Neuronal stem cell (in vitro differentiated cells): ENCODE data around the gene IGSF11.

Experiments used
- DNase-seq: peaks from one replicate; pipeline ENCODE4 v3.0.0-alpha.2; 2013; ENCODE audit warnings: low spot score
- H2AFZ ChIP-seq: one replicate; pipeline ENCODE4 v1.6.1; 2013; ENCODE audit warnings: mild to moderate bottlenecking, low read length, inconsistent platforms
- H2AK5ac ChIP-seq: 2 replicates; pipeline ENCODE4 v1.6.1; 2013; ENCODE audit warnings: low read depth, mild to moderate bottlenecking, inconsistent platforms, low read length, moderate library complexity, mixed read lengths
- H2BK120ac ChIP-seq: 2 replicates; pipeline ENCODE4 v1.6.1; 2013; ENCODE audit warnings: low read depth, mild to moderate bottlenecking, inconsistent platforms, low read length, moderate library complexity, mixed read lengths
- H2BK12ac ChIP-seq: one replicate; pipeline ENCODE4 v1.6.1; 2013; ENCODE audit warnings: low read length, inconsistent platforms
- H2BK15ac ChIP-seq: 2 replicates; pipeline ENCODE4 v1.6.1; 2013; ENCODE audit warnings: mild to moderate bottlenecking, low read length, inconsistent platforms, mixed read lengths
- H2BK5ac ChIP-seq: one replicate; pipeline ENCODE4 v1.6.1; 2013; ENCODE audit warnings: inconsistent platforms, mild to moderate bottlenecking, low read length, moderate library complexity
- H3K14ac ChIP-seq: one replicate; pipeline ENCODE4 v1.6.1; 2013; ENCODE audit warnings: low read length, inconsistent platforms
- H3K18ac ChIP-seq: 2 replicates; pipeline ENCODE4 v1.6.1; 2013; ENCODE audit warnings: low read length, inconsistent platforms
- H3K23ac ChIP-seq: 2 replicates; pipeline ENCODE4 v1.6.1; 2013; ENCODE audit warnings: low read depth, mild to moderate bottlenecking, mixed read lengths, low read length, inconsistent platforms; ENCODE audit not compliant: poor library complexity
- H3K27ac ChIP-seq: replicated peaks from 3 replicates; pipeline ENCODE4 v1.5.1; 2013; ENCODE audit warnings: low read length, inconsistent platforms
- H3K27me3 ChIP-seq, 3 experiments: 2 replicates each; pipeline ENCODE4 v1.6.1; 2013; ENCODE audit warnings: low read length in 3 of 3, mild to moderate bottlenecking in 2 of 3, inconsistent platforms in 1 of 3, low read depth in 1 of 3, mixed read lengths in 1 of 3, moderate library complexity in 1 of 3; ENCODE audit not compliant: control insufficient read depth in 3 of 3, insufficient read depth in 3 of 3
- H3K36me3 ChIP-seq, 2 donors: replicated peaks in 1 of 2; 2 replicates each; pipeline ENCODE4 v1.6.1; 2013; ENCODE audit warnings: low read length in 2 of 2; ENCODE audit not compliant: control insufficient read depth in 2 of 2, insufficient read depth in 2 of 2
- H3K4ac ChIP-seq: 2 replicates; pipeline ENCODE4 v1.6.1; 2013; ENCODE audit warnings: inconsistent platforms, mild to moderate bottlenecking, low read length, moderate library complexity
- H3K4me1 ChIP-seq, 2 donors: 1 replicate in 1 of 2; 2 replicates in 1 of 2; pipeline ENCODE4 v1.6.1; 2013; ENCODE audit warnings: low read length in 2 of 2, low read depth in 1 of 2; ENCODE audit not compliant: control insufficient read depth in 2 of 2, insufficient read depth in 1 of 2
- H3K4me2 ChIP-seq: one replicate; pipeline ENCODE4 v1.6.1; 2013; ENCODE audit warnings: mild to moderate bottlenecking, low read length, inconsistent platforms; ENCODE audit not compliant: insufficient read depth, poor library complexity, severe bottlenecking
- H3K4me3 ChIP-seq, 2 donors: 2 replicates each; pipeline ENCODE4 v1.5.1; 2013; ENCODE audit warnings: low read length in 2 of 2, mild to moderate bottlenecking in 2 of 2, inconsistent platforms in 1 of 2, moderate library complexity in 1 of 2
- H3K79me1 ChIP-seq: one replicate; pipeline ENCODE4 v1.6.1; 2013; ENCODE audit warnings: low read depth, mild to moderate bottlenecking, inconsistent platforms, low read length, moderate library complexity
- H3K9ac ChIP-seq: one replicate; pipeline ENCODE4 v1.6.1; 2013; ENCODE audit warnings: mild to moderate bottlenecking, low read depth, low read length, inconsistent platforms; ENCODE audit not compliant: poor library complexity
- H3K9me3 ChIP-seq, 2 donors: replicated peaks in 1 of 2; 2 replicates each; pipeline versions ENCODE3 to v1.6.1; 2013; ENCODE audit warnings: low read length in 2 of 2, mild to moderate bottlenecking in 2 of 2, inconsistent platforms in 1 of 2, low read depth in 1 of 2, mixed read lengths in 1 of 2, moderate library complexity in 1 of 2; ENCODE audit not compliant: control insufficient read depth in 2 of 2, insufficient read depth in 1 of 2
- H4K8ac ChIP-seq: one replicate; pipeline ENCODE4 v1.6.1; 2013; ENCODE audit warnings: low read depth, mild to moderate bottlenecking, inconsistent platforms, low read length, moderate library complexity
- H4K91ac ChIP-seq: one replicate; pipeline ENCODE4 v1.6.1; 2013; ENCODE audit warnings: low read length, low read depth, mild to moderate bottlenecking, inconsistent platforms; ENCODE audit not compliant: poor library complexity
- WGBS, 2 donors: extraction: QIAGEN DNeasy Blood & Tissue Kit; methylation state at CpG; one replicate each; pipeline ENCODE4 v1.1.7; 2013; ENCODE audit warnings: missing lambda C conversion rate in 2 of 2, mixed read lengths in 1 of 2; ENCODE audit not compliant: insufficient read length in 2 of 2, insufficient replicate concordance in 1 of 2; ENCODE audit errors: extremely low coverage in 2 of 2; 5-methylcytosine and 5-hydroxymethylcytosine counted together

Gene IGSF11

DNA sequence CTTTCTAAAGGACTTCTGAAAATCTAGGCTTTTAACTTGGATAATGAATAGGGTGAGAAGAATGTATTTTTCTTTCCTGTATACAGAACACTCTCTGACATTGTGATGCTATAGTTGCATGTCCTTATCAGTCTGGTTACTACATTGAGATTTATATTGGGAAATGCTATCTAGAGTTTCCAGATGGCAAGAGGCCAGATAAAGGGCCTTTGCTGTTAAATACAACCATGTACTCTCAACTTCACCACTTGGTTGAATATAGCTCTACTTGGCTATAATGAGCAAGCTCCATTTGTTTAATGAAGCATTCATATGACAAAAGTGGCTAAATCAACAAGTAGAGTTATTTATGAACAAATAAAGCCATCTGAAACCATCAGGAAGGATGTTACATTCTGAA is 91.0 kb downstream of the IGSF11 start:
- no peaks in the 10 kb centered on the region for H3K27me3 ChIP-seq
- no peaks in the 10 kb centered on the region for H3K36me3 ChIP-seq
- no peaks in the 10 kb centered on the region for H3K9me3 ChIP-seq
- H4K91ac ChIP-seq, result no peak overlapping the region
- H3K27ac ChIP-seq, result no peak overlapping the region
- H3K18ac ChIP-seq, result no peak overlapping the region
- no peak overlapping the region for H3K4ac ChIP-seq
- no peak overlapping the region for H2BK12ac ChIP-seq
- peaks cover 0 to 3% of the 10 kb centered on the region in 2 donors for H3K4me1 ChIP-seq
- no peak overlapping the region for H2BK15ac ChIP-seq
- H2AFZ ChIP-seq, result no peak overlapping the region
- H4K8ac ChIP-seq, result no peak overlapping the region
- H2BK5ac ChIP-seq, result no peak overlapping the region
- no peak for DNase-seq
- H3K79me1 ChIP-seq, result no peaks in the 10 kb centered on the region
- H3K4me2 ChIP-seq, result no peak overlapping the region
- H2BK120ac ChIP-seq, result no peak overlapping the region
- H3K14ac ChIP-seq, result no peak overlapping the region
- no peak overlapping the region for H2AK5ac ChIP-seq
- H3K9ac ChIP-seq, result no peak overlapping the region
- no peak overlapping the region for H3K23ac ChIP-seq
- no peak overlapping the region for H3K4me3 ChIP-seq

DNA sequence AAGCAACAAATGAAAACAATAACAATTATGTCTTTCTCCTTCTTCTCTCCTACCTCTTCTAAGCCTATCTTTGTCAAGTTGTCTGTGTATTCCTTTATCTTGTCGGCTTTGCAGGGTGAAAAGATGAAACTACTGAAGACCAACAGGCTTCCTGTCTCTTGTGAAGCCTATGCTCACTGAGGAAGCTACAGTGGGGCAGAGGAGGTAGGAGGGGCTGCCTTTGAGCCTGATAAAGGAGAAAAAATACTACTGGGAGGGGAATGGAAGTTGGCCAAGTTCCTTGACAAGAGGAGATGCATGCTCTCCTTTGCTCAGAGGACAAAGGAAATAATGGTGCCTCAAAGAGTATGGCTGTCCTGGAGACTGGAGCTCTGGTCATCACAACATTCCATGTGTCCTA is 92.0 kb downstream of the IGSF11 start:
- no peak overlapping the region for H3K4me2 ChIP-seq
- H4K8ac ChIP-seq, result no peak overlapping the region
- no peaks in the 10 kb centered on the region for H3K27me3 ChIP-seq
- WGBS, 2 donors, result no CpG with 5 or more reads among the region's 1 CpG
- H2AFZ ChIP-seq, result peak overlapping the region; percentile 24
- H3K23ac ChIP-seq, result no peak overlapping the region
- H3K4me3 ChIP-seq, result no peak overlapping the region
- H3K79me1 ChIP-seq, result no peaks in the 10 kb centered on the region
- no peak overlapping the region for H2BK120ac ChIP-seq
- peaks cover 0 to 3% of the 10 kb centered on the region in 2 donors for H3K4me1 ChIP-seq
- peak overlapping the region; percentile 33 for H3K27ac ChIP-seq
- H2AK5ac ChIP-seq, result no peak overlapping the region
- H3K9me3 ChIP-seq, result no peaks in the 10 kb centered on the region
- no peak overlapping the region for H3K18ac ChIP-seq
- H2BK5ac ChIP-seq, result no peak overlapping the region
- no peak overlapping the region for H3K9ac ChIP-seq
- no peak overlapping the region for H4K91ac ChIP-seq
- H2BK12ac ChIP-seq, result no peak overlapping the region
- H3K14ac ChIP-seq, result no peak overlapping the region
- no peak overlapping the region for H2BK15ac ChIP-seq
- H3K4ac ChIP-seq, result no peak overlapping the region
- no peak for DNase-seq
- H3K36me3 ChIP-seq, result no peaks in the 10 kb centered on the region

GRCh38 chr3:118942195-118942594 is 92.5 kb downstream of the IGSF11 start:
- H2BK12ac ChIP-seq, result no peak overlapping the region
- no peak overlapping the region for H2BK5ac ChIP-seq
- H4K91ac ChIP-seq, result no peak overlapping the region
- no peak overlapping the region for H2BK120ac ChIP-seq
- no peak for DNase-seq
- no peak overlapping the region for H3K4me2 ChIP-seq
- H2BK15ac ChIP-seq, result no peak overlapping the region
- H3K4ac ChIP-seq, result no peak overlapping the region
- no peak overlapping the region for H4K8ac ChIP-seq
- peaks cover 0 to 3% of the 10 kb centered on the region in 2 donors for H3K4me1 ChIP-seq
- H3K9ac ChIP-seq, result no peak overlapping the region
- no peak overlapping the region for H3K14ac ChIP-seq
- no peak overlapping the region for H3K18ac ChIP-seq
- no peak overlapping the region for H3K27ac ChIP-seq
- no peaks in the 10 kb centered on the region for H3K9me3 ChIP-seq
- H2AK5ac ChIP-seq, result no peak overlapping the region
- H3K23ac ChIP-seq, result no peak overlapping the region
- H2AFZ ChIP-seq, result no peak overlapping the region
- no peaks in the 10 kb centered on the region for H3K27me3 ChIP-seq
- WGBS, 2 donors, result no CpG with 5 or more reads among the region's 3 CpGs
- H3K36me3 ChIP-seq, result no peaks in the 10 kb centered on the region
- no peak overlapping the region for H3K4me3 ChIP-seq
- no peaks in the 10 kb centered on the region for H3K79me1 ChIP-seq

- no peak for DNase-seq
- H3K27me3 ChIP-seq, result no peaks in the 10 kb centered on the region
- no peak overlapping the region for H3K23ac ChIP-seq
- no peaks in the 10 kb centered on the region for H3K36me3 ChIP-seq
- no CpG with 5 or more reads among the region's 3 CpGs for WGBS, 2 donors
- H4K8ac ChIP-seq, result no peak overlapping the region
- H2BK5ac ChIP-seq, result no peak overlapping the region
- H3K79me1 ChIP-seq, result no peaks in the 10 kb centered on the region
- H3K18ac ChIP-seq, result no peak overlapping the region
- H3K4me2 ChIP-seq, result no peak overlapping the region
- no peak overlapping the region for H2BK15ac ChIP-seq
- H3K4me3 ChIP-seq, result no peak overlapping the region
- H4K91ac ChIP-seq, result no peak overlapping the region
- H3K27ac ChIP-seq, result no peak overlapping the region
- peaks cover 0 to 5% of the 10 kb centered on the region in 2 donors for H3K4me1 ChIP-seq
- no peak overlapping the region for H3K14ac ChIP-seq
- H2AK5ac ChIP-seq, result no peak overlapping the region
- no peak overlapping the region for H3K4ac ChIP-seq
- no peaks in the 10 kb centered on the region for H3K9me3 ChIP-seq
- H2BK120ac ChIP-seq, result no peak overlapping the region
- H2AFZ ChIP-seq, result no peak overlapping the region
- no peak overlapping the region for H2BK12ac ChIP-seq
- no peak overlapping the region for H3K9ac ChIP-seq
Observed at GRCh38 chr3:118941236-118941635, 93.4 kb downstream of the IGSF11 start.
